GM19452 (cell line): Measurements from ENCODE around the gene SERPINB1.
"Not testable (repeated sequence)": the region's sequence is repeated elsewhere in the genome, so short reads cannot be mapped to it uniquely, and the experiment has no call there.

Experiments
- ATAC-seq: cut with Tn5 transposase; IDR thresholded peaks from one replicate; pipeline ENCODE4 v1.9.1; 2021; ENCODE audit not compliant: unreplicated experiment

Gene SERPINB1

DNA sequence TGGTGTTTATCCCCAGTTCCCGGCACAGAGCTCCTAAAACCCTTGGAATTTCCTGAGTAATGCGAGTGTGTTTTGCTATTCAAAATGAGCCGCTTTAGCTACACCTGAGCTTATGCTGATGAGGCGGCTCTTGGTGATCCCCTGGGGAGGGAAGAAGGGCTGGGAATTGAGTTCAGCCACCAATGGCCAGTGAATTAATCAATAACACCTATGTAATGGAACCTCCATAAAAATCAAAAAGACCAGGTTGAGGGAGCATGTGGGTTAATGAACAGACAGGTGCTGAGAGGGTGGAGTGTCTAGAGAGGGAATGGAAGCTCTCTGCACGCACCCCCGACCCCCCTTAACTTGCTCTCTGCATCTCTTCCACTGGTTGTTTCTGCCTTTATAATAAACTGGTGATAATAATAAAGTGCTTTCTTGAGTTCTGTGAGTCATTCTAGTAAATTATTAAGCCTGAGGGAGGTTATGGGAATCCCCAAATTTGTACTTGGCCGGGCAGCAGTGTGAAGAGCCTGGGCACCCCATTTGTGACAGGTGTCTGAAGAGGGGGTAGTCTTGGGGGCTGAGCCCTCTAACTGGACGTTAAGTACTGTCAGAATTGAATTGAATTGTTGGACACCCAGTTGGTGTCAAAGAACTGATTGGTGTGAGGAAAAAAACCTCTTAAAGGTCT lies 24.6 kb upstream of the SERPINB1 start:
- peak; percentile 47 for ATAC-seq

DNA sequence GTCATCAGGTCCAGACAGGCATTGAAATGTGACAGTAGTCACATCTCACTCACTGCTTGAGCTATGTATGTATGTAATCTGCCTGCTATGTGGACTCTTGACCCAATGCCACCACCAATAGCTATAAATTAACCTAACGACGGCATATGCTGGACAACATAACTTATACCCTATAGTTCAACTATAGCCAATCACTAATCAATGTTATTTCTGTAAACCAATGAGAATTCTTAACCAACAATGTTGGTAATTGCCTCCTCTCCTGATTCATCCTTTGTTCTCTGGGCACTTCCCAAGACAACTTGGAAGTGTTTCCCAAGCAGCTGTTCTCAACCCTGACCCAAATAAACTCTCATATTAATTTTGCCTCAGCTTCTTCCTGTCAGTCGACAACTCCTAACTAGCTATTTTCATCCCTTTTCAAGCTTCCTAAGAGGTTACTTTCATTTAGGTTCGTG lies 24.1 kb upstream of the SERPINB1 start:
- ATAC-seq = no peak

DNA sequence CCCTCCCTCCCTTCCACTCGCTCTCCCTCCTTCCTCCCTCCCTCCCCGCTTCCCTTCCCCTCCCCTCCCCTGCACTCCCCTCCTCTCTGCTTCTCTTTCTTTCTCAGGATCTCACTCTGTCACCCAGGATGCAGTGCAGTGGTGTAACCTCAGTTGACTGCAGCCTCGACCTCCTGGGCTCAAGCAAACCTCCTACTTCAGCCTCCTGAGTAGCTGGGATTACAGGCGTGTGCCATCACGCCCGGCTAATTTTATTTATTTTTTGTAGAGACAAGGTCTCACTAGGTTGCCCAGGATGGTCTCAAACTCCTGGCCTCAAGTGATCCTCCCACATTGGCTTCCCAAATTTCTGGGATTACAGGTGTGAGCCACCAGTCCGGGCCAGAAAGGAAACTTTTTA lies 23.6 kb upstream of the SERPINB1 start:
- no peak for ATAC-seq

DNA sequence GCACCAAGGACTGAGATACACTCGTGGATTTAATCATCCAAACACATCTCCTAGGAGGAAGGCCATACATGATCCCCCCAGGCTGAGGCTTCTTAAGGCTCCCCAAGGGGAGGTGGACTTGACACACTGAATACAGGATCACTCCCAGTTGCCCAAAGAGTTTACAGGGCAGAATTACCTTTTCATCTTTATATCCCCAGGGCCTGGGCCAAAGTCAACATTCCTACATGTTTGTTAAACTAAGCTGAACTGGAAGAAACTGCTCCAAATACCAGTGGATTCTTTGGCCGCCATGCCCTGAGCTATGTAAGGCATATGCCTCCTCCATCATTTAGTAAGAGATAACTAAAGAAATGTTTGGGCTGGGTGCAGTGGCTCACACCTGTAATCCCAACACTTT lies 22.2 kb upstream of the SERPINB1 start:
- ATAC-seq = no peak

GRCh38 chr6:2862712-2863181 lies 21.1 kb upstream of the SERPINB1 start:
- peak; percentile 61 for ATAC-seq

DNA sequence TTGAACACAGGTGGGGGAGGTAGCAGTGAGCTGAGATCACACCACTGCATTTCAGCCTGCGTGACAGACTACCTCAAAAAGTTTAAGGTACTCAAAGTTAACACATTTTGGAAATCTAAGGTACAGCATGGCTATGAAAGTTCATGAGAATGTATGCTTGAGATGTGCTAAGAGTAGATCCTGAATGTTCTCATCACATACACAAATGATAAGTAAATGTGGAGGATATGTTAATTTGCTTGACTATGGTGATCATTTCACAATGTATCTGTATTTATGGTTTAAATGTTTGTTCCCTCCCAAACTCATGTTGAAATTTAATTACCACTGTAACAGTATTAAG lies 20.1 kb upstream of the SERPINB1 start:
- no peak for ATAC-seq

GRCh38 chr6:2861060-2861821 lies 19.6 kb upstream of the SERPINB1 start:
- ATAC-seq = no peak

- not testable (repeated sequence) for ATAC-seq
These were observed 19.0 kb upstream of the SERPINB1 start for GRCh38 chr6:2860706-2861059.

DNA sequence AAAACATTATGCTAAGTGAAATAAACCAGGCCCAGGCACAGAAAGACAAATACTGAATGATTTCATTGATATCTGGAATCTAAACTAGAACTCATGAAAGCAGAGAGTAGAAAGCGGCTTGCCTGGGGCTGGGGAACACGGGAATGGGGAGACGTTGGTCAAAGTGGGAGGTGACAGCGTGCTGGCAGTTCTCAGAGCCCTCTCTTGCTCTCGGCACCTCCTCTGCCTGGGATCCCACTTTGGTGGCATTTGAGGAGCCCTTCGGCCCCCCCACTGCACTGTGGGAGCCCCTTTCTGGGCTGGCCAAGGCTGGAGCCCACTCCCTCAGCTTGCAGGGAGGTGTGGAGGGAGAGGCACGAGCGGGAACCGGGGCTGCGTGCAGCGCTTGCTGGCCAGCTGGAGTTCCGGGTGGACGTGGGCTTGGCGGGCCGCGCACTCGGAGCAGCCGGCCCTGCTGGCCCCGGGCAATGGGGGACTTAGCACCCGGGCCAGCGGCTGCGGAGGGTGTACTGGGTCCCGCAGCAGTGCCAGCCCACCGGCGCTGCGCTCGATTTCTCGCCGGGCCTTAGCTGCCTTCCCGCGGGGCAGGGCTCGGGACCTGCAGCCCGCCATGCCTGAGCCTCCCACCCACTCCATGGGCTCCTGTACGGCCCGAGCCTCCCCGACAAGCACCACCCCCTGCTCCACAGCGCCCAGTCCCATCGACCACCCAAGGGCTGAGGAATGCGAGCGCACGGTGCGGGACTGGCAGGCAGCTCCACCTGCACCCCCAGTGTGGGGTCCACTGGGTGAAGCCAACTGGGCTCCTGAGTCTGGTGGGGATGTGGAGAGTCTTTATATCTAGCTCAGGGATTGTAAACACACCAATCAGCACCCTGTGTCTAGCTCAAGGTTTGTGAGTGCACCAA lies 18.4 kb upstream of the SERPINB1 start:
- ATAC-seq = not testable (repeated sequence)

- no peak for ATAC-seq
These were observed 17.6 kb upstream of the SERPINB1 start for GRCh38 chr6:2859185-2859700.

GRCh38 chr6:2857580-2858337 lies 16.1 kb upstream of the SERPINB1 start:
- ATAC-seq = peak; percentile 47

- ATAC-seq = no peak
These were observed 15.5 kb upstream of the SERPINB1 start for GRCh38 chr6:2857185-2857579.

GRCh38 chr6:2855061-2855519 lies 13.4 kb upstream of the SERPINB1 start:
- ATAC-seq = no peak

DNA sequence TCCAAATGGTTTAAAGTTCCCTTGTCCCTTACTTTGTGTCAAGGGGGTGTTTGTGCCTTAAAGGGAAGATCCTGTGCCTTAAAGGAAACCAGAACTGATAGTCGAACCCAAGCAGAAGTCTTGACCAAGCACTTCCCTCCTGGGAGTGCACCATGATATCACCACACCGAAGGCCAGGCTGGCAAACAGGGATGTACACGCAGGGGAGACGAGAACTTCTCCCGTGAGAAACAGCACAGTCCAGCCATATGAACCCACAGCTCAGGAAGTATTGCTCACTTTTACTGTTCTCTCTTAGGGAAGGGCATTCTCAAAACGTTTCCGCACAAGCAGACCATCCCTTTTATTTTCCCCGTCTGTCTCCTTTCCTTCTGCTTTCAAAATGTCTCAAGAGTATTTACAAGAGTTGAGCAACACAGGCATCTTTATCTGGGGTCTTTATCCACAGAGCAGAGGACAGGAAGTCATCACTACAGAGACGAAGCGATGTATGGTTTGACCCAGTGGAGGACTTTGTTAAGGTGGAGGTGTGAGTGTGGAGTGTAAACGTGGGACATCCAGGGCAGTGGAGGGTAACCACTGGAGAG lies 12.8 kb upstream of the SERPINB1 start:
- no peak for ATAC-seq

- peak; percentile 37 for ATAC-seq
These were observed 12.2 kb upstream of the SERPINB1 start for GRCh38 chr6:2853769-2854395.

DNA sequence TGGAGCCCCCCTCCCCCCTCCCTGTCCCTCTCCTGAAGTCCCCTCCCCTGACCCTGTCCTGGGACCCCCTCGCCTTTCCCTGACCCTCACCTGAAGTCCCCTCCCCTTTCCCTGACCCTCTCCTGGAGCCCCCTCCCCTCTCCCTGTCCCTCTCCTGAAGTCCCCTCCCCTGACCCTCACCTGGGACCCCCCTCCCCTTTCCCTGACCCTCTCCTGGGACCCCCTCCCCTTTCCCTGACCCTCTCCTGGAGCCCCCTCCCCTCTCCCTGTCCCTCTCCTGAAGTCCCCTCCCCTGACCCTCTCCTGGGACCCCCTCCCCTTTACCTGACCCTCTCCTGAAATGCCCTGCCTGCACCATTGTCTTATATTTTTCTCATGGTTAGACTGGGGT lies 11.7 kb upstream of the SERPINB1 start:
- ATAC-seq = not testable (repeated sequence)

DNA sequence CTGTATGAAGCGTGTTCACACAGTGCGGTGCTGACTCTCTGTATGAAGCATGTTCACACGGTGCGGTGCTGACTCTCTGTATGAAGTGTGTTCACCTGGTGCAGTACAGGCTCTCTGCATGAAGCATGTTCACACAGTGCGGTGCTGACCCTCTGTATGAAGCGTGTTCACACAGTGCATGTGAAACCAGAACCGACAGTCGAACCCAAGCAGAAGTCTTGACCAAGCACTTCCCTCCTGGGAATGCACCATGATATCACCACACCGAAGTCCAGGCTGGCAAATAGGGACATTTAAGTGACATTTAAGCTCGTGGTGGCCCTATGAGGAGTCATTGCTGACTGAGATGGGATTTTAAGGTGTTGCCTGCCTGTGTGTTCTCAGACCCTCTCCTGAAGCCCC lies 11.3 kb upstream of the SERPINB1 start:
- no peak for ATAC-seq

- ATAC-seq = no peak
These were observed 10.8 kb upstream of the SERPINB1 start for GRCh38 chr6:2852514-2852855.

DNA sequence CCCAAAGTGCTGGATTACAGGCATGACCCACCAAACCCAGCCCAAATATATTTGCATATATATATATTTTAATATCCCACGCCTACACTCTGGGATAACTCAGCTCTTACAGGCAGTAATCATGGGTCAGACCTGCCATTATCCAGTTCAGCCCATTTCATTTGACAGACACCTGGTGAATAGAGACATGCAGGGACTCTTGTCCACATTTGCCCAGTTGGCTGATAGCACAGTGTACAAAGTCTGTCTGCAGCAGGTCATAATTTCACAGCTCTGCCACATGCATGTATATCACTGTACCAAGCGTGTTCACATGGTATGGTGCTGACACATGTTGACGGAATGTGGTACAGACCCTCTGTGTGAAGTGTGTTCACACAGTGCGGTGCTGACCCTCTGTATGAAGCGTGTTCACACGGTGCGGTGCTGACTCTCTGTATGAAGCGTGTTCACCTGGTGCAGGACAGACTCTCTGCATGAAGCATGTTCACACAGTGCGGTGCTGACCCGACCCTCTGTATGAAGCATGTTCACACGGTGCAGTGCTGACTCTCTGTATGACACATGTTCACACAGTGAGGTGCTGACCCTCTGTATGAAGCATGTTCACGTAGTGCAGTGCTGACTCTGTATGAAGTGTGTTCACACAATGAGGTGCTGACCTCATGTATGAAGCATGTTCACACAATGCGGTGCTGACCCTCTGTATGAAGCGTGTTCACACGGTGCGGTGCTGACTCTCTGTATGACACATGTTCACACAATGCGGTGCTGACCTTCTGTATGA lies 10.3 kb upstream of the SERPINB1 start:
- ATAC-seq = no peak
